ENCODE results near the gene OMA1.
A peak's percentile ranks its signal among the peaks of the same experiment; 100 is the strongest.
"Not testable (repeated sequence)": the region's sequence is repeated elsewhere in the genome, so short reads cannot be mapped to it uniquely, and the experiment has no call there.

The OMA1 gene

DNA sequence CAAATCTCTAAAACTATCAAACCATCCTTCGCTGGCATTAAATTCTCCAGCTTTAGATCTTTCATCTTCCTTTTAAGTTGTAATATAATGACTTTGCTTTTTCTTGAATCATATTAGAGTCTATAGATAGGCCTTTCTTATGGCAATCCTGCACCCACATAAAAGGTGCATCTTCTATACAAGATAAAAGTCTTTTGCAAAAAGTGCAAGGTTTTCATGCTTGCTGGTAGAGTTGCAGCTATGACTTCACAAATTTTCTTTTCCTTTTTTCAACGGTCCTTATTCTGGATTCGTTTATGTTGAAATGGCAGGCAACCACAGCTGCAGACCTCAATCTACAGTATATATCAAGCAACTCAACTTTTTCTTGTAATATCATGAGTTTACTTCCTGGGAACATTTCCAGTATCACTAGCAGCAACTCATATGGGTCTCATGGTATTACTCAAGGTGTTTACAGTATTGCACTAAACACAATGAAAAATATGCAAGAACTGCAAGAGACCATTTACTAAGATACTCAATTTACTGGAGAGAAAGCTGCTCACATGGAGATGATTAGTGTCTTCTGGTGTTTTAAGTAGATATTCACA lies 22.1 kb downstream of the OMA1 start:
- DNase-seq: no peak

DNA sequence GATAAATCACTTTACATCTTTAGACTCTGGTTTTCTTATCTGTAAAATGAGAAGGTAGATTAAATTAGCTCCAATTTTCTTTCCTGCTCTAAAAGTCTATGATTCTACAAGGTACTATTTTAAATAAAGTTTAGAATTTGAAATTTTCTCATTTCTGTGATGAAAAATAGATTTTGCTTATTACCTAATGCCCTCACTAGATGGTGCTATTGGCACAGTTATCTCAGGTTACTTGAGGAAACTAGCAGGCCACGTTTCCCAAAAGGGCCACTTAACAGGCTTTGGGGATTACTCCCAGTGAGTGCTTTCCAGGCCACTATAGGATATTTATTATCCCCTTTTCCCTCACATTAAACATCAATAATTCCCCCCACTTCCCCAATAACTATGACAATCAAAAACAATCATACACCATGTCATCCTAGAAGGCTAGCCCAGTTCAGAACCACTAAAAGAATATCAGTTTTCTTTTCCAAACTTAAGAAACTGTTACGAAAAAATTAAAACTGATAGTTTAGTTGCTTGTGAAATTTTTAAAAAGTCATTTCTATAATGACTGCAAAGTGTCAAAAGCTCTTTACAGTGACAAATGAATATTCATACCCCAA lies 30.6 kb downstream of the OMA1 start:
- peak; percentile 76 for DNase-seq

DNA sequence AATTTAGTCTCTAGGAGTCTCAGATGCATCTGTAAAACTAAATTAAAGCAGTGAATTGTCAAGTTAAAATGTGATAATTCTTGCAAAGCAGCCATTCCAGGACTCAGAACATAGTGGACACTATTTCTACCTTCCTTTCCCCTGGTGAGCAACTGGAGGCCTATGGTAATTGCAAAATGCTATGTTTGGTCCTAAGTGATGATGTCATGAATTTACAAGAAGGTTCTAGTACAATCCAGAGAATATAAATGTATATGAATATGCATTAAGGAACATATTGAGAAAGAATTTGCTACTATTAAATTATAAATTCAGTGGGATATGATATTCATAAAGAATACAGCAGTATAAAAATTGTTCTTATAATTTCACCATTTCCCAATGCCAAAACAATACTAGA lies 32.6 kb downstream of the OMA1 start:
- no peak for DNase-seq

DNA sequence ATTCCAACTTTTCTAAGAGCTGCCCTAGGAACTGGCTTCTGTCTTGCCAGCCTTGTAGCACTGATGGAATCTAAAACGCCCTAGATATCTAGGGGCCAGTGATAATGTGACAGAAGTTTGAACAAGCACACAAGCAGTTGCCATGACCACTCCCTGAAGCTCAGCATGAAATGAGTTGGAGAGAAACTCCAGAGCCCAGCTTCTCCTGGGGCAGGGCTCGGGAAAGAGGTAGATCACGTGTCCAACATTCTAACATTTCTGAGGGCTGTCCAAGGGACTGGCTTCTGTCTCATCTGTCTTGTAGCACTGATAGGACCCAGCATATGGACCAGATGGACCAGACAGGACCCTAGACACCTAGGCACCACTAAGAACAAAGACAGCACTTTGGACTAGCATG lies 37.9 kb downstream of the OMA1 start:
- no peak for DNase-seq

DNA sequence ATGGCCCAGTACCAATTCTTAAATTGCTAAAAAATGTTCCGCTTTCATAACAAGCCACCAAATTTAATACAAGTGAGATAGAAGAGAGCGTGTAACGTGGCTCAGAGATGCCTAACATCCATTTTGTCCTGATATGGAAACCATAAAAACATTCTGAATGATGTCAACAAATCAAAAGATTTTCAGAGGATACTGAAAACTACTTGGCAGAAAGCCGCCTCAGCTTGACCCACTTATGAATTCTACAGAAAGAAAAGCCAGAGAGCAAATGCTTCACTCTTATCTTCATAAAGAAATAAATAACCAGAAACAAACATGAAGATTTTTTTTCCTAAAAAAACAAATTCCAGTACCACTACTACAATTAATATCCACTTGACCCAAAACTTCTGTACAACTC lies 41.2 kb downstream of the OMA1 start:
- DNase-seq: no peak

DNA sequence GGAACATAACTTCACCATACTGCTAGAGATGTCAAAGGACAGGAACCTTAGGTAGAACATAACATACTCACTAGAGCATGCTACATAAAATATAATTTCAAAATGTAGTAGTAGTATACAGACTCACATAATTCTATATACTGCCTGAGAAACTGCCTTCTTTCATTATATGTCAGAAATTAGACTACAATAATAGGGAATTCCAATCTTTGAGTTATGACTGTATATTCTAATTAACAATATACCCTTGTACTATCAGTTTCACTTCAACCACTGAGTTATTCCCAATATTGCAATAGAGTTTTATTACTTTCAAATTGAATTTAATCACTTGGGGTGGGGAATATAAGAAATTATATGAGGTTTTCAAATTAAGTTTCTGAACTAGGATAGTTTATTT lies 44.0 kb downstream of the OMA1 start:
- DNase-seq: no peak

DNA sequence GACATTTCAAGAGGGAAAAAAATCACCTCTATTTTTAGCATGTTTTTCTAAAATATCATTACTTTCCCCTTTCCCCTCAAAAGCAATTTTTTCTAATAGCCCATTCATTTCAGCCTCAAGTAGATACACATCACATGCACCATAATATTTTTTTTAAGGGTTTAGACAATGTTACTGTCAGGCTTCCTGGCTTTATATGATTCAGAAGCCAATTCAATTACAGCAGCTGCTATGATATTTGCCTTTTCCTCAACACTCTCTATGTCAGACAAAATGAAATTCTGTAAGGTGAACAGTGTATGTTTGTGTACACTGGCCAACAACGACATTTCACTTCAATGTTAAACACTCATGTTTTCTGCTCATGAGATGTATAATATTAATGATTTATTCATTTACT lies 46.5 kb downstream of the OMA1 start:
- no peak for DNase-seq

DNA sequence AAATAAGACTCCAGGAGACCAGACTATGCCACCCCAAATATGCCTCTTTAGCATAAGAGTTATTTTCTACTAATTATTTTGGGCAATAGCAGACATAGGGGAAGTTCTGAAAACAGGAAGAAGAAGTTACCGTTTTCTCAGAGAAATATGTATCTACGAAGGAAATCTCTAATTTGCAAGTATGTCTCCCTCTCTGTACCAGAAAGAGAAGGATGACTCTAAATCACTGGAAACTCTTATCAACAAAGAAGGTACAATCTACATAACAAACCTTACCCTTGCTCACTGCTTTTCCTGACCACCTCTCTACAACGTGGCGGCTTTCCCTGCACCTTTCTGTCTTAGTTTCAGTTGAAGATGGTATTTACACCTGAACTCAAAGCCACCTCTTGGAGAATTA lies 49.0 kb downstream of the OMA1 start:
- no peak for DNase-seq

DNA sequence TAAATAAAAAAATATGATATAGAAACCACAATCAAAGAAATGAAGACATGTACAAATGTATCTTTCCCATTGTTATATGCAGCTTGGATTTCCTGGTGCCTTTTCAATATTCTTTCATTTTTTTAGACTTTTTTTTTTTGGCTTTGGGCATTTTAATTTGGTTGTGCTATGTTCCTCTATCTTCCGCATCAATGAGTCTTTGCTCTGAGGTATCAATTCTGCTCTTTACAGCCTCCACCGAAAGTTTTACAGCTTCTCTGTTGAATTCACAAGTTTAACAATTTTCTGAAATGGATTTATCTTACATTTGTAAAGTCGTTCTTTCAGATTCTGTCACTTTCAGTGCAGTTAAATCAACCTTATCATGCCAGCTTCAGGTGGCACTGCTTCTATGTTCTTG lies 50.5 kb downstream of the OMA1 start:
- DNase-seq: no peak

DNA sequence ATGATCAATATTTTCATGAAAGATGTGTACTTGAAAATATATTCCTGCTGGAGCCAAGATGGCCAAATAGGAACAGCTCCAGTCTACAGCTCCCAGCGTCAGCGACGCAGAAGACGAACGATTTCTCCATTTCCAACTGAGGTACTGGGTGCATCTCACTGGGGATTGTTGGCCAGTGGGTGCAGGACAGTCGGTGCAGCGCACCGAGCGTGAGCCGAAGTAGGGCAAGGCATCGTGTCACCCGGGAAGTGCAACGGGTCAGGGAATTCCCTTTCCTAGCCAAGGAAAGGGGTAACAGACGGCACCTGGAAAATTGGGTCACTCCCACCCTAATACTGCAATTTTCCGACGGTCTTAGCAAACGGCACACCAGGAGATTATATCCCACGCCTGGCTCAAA lies 57.6 kb downstream of the OMA1 start:
- DNase-seq: not testable (repeated sequence)

DNA sequence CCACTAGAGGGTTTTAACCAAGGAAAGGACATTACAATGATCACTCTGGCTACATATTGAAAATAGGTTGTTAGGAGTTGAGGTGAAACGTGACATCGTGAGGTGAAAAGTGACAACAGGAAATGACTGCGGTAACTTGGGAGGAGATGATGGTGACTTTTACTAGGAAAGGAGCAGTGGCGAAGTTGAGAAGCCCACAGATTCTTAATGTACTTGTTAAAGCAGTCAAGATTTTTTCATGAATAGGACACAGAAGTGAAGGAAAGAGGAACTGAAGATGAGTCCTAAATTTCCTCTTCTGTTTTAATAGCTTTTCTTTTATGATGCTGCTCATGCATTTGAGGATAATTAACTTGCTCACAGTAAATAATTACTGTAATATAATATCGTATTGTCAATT lies 59.5 kb downstream of the OMA1 start:
- DNase-seq: no peak

DNA sequence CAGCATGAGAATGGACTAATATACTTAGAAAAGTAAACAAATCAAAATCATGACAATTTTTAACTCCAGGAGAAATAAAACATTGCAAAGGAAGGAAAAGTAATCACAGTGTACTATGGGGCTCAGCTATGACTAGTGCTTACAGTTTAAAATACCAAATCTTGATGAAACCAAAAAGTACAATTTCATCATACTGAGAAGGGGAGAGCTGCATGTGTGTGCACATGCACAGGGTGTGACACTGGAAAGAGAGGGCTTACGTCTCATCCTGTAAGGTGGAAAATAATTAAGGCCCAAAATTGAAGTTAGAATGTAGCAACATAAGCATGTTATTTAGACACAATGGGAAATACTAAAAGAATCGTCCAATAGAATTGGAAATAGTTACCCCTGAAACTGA lies 64.6 kb downstream of the OMA1 start:
- DNase-seq: no peak

DNA sequence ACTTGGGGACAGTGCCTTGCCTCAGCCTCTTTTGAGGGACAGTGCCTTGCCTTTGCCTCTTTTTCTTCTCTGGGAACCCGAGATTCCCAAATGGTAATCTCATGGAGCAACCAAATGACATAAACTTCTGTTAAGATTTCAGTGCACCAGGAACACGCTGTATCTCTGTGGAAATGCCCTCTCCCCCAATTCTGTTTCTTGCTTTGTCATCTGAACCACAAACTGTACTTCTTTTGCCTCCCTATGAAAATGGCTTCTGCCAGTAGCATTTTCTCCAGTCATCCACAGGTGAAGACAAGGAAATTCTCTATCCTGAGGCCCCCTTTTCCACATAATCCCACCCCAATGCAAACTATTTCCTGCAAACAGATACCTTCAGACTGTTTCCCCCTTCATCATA lies 66.3 kb downstream of the OMA1 start:
- no peak for DNase-seq

DNA sequence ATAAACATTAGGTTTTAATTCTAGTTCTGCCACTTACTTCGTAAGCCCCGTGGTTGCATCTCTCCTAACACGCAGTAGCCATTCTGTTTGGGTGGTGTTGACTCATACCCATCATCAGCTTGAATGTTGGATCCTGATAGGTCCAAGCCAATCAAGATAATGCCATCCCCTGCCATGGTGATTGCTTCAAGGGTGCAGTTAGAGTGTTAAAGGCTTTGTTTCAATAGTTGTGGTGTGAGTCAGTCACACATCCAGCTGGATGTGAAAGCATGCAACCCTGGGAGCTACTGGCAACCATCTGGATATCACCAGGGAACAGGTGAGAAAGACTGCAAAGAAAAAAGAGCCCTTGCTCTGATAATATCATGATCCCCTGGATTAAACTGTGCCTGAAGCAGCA lies 69.1 kb downstream of the OMA1 start:
- DNase-seq: no peak

DNA sequence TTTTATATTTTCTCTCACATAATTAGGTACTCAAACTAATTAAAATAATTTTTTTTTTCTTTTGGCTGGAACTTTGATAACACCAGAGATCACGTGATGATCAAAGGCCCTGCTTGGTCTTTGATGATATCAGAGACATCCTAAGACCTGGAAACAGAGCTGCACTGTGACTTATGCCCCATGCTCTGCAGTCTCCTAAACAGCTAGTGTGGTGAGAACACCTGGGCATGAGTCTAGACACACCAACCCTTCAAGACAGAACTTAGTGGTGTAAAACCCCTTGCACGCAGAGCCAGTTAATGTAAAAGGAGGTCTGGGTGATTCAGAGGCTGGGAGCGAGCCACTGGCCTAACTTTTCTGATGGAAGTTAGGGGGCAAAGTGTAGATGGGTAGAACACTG lies 70.3 kb downstream of the OMA1 start:
- DNase-seq: no peak

DNA sequence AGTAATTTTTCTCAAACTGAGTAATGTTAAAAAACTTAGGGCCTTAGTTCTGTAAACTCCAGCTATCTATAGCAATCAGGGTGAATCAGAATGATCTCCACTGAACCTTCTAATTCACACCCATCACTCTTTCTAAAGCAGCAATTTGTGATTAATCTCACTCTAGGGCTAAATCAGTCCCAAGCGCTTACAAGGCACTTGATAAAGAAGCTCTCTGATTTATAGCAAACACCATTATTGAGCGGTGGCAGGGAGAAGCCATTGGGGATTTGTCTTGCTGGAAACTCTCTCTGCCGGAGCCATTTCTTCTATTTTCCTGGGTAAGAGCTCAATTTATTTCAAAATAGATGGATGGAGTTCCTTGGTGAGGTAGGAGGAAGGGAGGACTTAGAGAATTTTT lies 77.0 kb downstream of the OMA1 start:
- no peak for DNase-seq

DNA sequence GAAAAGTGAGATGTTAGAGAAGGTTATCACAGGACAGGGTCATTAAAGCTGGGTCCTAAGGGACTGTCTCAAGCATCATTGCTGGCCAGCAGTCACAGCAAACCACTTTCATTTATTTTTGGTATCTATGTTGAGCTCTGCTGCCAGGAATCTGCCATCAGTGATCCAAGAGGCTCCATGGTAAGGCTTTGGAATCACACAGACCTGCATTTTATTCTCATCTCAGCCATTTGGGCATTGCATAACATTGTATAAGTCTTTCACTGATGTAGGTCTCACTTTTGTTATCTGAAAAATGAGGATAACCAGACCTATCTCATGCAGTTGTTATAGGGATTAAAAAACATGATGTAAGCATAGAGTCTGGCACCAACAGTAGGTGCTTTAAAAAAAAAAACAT lies 77.5 kb downstream of the OMA1 start:
- no peak for DNase-seq

DNA sequence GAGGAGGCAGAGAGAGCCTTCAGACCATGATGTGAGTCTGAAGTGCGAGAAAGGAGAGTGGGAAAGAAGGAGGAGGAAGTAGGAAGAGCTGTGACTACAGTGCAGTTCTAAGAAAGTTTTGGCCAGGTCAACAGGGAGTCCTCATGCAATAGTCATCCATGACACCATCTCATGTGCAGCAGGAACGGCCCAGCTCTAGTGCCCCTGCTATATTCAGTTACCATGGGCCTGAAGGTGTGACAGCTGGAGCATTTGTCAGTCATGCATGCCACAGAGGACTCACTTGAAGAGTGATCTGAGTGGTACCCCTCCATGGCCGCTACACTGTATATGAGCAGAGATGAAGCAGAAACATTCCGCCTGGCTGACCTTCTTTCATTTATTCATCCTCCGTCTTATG lies 77.9 kb downstream of the OMA1 start:
- DNase-seq: no peak

DNA sequence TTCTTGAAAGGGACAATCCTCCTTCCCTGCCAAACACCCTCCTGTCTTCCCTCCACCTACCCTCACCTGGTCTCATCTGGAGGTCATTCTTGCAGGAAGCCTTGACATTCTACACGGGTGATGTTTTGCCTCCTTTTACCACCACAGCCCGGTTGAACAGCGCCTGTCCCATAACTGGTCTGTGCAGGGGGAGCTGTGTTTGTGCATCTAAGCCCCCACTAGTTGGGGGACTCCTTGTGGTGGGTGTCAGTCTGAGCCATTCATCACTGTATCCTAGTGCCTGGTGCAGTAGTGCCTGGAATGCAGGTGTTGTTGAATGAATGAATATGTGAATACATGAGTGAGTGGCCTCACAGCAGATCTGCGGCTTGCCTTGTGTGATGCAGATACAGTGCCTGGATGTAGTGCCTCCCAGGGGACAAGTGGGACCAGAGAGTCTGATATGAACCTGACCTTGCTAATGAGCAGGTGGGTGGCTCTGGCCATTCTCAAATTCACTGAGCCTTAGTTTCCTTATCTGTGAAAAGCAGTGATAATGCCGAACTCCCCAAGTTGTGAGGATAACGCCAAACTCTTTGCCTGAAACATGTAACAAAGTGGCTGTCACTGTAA lies 79.8 kb downstream of the OMA1 start:
- no peak for DNase-seq

DNA sequence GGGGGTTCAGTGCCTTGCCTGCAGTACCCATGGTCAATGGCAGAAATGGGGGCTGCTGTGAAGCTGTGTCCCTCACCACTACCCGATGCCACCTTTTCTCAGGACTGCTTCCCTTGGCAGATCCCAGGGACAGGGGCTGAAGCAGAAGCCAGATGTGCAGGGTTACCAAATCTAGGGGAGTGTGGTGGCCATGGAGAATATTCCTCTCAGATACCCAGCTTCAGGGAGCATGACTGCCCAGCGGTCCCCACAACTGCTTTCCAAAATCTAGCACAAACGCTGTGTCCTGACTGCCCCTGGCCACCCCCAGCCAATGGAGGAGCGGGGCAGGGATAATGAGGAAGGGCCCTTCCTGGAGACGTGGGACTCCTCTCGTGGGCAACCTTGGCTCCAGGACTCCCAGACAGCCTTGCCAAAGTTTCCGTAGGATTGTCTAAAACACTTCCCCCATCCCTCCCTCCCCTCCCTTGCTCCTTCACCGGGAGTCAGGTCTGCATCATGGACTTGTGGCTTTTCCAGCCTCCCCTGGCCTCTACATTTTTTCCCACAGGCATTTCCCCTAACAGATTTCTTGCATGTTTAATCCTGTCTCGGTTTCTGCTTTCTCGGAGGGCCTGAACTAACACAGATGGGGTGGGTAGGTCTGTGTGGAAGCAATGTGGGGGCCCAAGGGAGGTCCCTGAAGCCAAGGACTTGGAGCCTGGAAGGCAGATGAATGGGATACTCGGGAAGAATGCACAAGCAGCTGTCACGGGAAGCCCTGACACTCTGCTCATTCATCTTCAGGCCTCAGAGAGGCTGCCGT lies 80.5 kb downstream of the OMA1 start:
- DNase-seq: peak; percentile 39

DNA sequence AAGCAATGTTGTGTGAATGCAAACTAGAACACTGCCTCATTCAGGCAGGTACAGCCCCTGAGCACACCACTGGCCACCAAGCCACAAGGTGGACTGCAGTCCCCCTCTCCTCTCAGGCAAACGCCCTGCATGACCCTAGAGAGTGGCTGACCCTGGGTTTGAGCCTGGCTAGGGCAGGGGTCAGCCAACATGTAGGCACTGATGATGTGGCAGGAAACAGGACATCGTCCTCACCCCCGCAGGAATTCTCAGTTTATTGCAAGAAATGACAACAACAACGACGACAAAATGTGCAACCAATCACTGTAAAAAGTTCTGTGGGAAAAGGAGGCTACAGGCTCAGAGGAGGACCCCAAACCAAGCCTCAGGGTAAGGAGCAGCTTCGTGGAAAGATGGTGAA lies 81.3 kb downstream of the OMA1 start:
- DNase-seq: no peak

DNA sequence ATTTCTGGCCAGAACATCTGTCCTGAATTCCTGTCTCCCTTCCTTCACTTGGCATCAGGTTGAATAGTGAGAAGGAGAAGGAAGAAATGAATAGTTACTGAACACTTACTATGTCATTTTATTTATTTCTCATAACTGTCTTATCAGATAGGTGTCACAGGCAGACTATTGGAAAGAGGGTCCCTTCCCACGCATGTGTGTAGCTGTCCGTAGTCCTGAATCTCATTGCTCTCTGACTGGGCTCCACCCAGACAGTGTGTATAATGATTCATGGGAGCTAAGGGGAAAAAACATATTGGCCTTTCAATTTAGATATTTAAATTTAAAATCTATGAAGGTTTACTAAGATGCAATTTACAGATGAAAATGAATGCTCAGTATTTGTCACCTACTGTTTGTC lies 86.1 kb downstream of the OMA1 start:
- no peak for DNase-seq

DNA sequence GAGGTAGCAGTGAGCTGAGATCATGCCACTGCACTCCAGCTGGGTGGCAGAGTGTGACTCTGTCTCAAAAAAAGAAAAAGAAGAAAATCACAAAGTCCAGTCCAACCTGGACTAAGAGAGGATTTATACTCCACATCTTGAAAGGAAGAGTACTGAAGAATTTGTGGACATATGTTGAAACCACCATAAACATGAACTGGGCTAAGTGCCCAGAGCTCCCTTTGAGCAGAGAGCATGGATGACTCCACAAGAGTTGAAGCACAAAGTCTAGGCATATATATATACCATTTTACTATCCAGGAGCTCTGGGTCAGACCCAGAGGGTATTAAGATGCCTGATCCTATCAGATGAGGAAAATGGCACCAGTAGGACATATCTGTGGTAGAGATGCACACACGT lies 86.6 kb downstream of the OMA1 start:
- no peak for DNase-seq

DNA sequence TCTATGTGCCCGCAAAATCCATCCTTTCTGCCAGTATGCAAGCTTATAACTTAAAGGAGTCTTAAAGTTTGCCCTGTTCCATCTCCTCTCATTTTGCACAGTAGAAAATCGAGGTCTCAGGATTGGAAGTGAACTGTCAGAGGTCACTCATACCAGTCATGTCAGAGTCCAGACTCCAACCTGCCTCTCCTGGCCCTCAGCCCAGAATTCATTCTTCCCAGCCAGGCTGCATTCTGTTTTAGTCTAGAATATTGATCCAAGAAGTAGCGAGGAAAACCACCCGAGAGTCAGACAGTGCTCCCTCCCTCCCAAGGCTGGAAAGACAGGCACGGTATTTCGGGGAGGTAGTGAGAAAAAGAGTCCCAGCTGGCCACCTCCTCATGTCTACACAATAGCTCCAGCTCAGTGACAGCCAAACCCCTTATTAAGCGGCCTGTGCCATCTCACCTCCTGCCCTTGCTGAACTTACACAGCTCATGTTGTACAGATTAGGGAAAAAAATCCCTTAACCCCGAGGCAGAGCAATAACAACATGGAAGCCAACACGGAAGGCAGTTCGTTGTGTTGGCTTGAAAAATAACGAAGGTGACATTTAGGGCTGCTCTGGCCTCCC lies 89.4 kb downstream of the OMA1 start:
- DNase-seq: no peak

All from NCI-H2171 treated with DMSO at 0.1 percent for 48 hours (cell line).